H1 (cell line): Measurements from ENCODE around the gene IZUMO2. TPM values are rescaled to one million over a fixed set of nuclear protein-coding genes. Genes with fewer than 3 reads are reported as not detected.

ENCODE experiments used
- CTCF ChIA-PET: fragments of 300-600 bp; sonication (Branson Sonifier 250); formaldehyde crosslinking; loops from one replicate; lab custom pipeline; 2021; ENCODE audit not compliant: partially characterized antibody; lab: Charles Lee
- POLR2A ChIA-PET: fragments of 300-600 bp; sonication (Branson Sonifier 250); formaldehyde crosslinking; loops from one replicate; lab custom pipeline; 2021; ENCODE audit warnings: inconsistent platforms; ENCODE audit not compliant: partially characterized antibody; lab: Charles Lee
- DNase-seq, 2 experiments: peaks; one replicate each; pipeline versions ENCODE4 v3.0.0 to v3.0.0-alpha.2; 2010 to 2022; ENCODE audit warnings: low spot score in 2 of 2, low read depth in 1 of 2, mixed read lengths in 1 of 2
- FAIRE-seq: peaks from 2 replicates; lab custom pipeline; 2011; peaks lifted over from hg19 to GRCh38; lab: Jason Lieb, UNC
- H2AFZ ChIP-seq: 2 replicates; pipeline ENCODE4 v1.8.1; 2012; ENCODE audit warnings: low read length, inconsistent platforms
- H2AK5ac ChIP-seq: 2 replicates; pipeline ENCODE4 v1.6.1; 2013; ENCODE audit warnings: low read depth, low read length
- H2BK120ac ChIP-seq: replicated peaks from 2 replicates; pipeline ENCODE3; 2013; ENCODE audit warnings: low read depth, low read length, inconsistent platforms
- H2BK12ac ChIP-seq: 2 replicates; pipeline ENCODE4 v1.6.1; 2013; ENCODE audit warnings: low read depth, low read length
- H2BK15ac ChIP-seq: 2 replicates; pipeline ENCODE4 v1.6.1; 2013; ENCODE audit warnings: low read length
- H2BK20ac ChIP-seq: 2 replicates; pipeline ENCODE4 v1.6.1; 2013; ENCODE audit warnings: low read length
- H2BK5ac ChIP-seq: 2 replicates; pipeline ENCODE4 v1.6.1; 2013; ENCODE audit warnings: low read depth, low read length
- H3K14ac ChIP-seq: 2 replicates; pipeline ENCODE4 v1.6.1; 2013; ENCODE audit warnings: inconsistent platforms; ENCODE audit not compliant: insufficient read length
- H3K18ac ChIP-seq: 2 replicates; pipeline ENCODE4 v1.6.1; 2013; ENCODE audit warnings: low read length; ENCODE audit errors: extremely low read depth
- H3K23ac ChIP-seq: 2 replicates; pipeline ENCODE4 v1.6.1; 2013; ENCODE audit warnings: inconsistent platforms; ENCODE audit not compliant: insufficient read length
- H3K23me2 ChIP-seq: 2 replicates; pipeline ENCODE4 v1.6.1; 2013; ENCODE audit warnings: low read depth, low read length
- H3K27ac ChIP-seq: 2 replicates; pipeline ENCODE4 v1.6.1; 2011; ENCODE audit warnings: low read depth, low read length, inconsistent platforms
- H3K27me3 ChIP-seq, 4 experiments: replicated peaks in 1 of 4; 1 replicate in 1 of 4; 2 replicates in 3 of 4; pipeline versions ENCODE4 v1.6.1 to v1.8.1; 2011 to 2013; ENCODE audit warnings: low read length in 3 of 4, mild to moderate bottlenecking in 3 of 4, inconsistent platforms in 2 of 4, mixed read lengths in 2 of 4, moderate library complexity in 1 of 4; ENCODE audit not compliant: control insufficient read depth in 3 of 4, insufficient read depth in 3 of 4; ENCODE audit errors: extremely low read depth in 1 of 4
- H3K36me3 ChIP-seq, 4 experiments: 2 replicates each; pipeline versions ENCODE4 v1.6.1 to v1.8.1; 2011 to 2013; ENCODE audit warnings: mild to moderate bottlenecking in 4 of 4, low read length in 3 of 4, moderate library complexity in 2 of 4, control low read depth in 1 of 4, inconsistent platforms in 1 of 4; ENCODE audit not compliant: insufficient read depth in 4 of 4, control insufficient read depth in 2 of 4
- H3K4ac ChIP-seq: replicated peaks from 2 replicates; pipeline ENCODE3; 2013; ENCODE audit warnings: low read length, low read depth, mixed read lengths, inconsistent platforms; ENCODE audit not compliant: insufficient read length
- H3K4me1 ChIP-seq, 4 experiments: replicated peaks in 1 of 4; 1 replicate in 1 of 4; 2 replicates in 3 of 4; pipeline versions ENCODE4 v1.6.1 to v1.8.1; 2011 to 2013; ENCODE audit warnings: low read length in 3 of 4, inconsistent platforms in 2 of 4, mixed read lengths in 1 of 4; ENCODE audit not compliant: insufficient read depth in 4 of 4, control insufficient read depth in 3 of 4
- H3K4me2 ChIP-seq, 2 experiments: 2 replicates each; pipeline versions ENCODE4 v1.6.1 to v1.8.1; 2011 to 2013; ENCODE audit warnings: low read depth in 2 of 2, low read length in 2 of 2, control low read depth in 1 of 2, inconsistent platforms in 1 of 2, mild to moderate bottlenecking in 1 of 2; ENCODE audit not compliant: insufficient read depth in 1 of 2
- H3K4me3 ChIP-seq, 4 experiments: fragments of 200-600, 300-600 bp in 1 of 4; sonication (generic), shearing (Covaris generic), sonication (Bioruptor Twin) in 1 of 4; 2 replicates each; pipeline versions ENCODE4 v1.5.1 to v1.8.1; 2011 to 2016; ENCODE audit warnings: low read length in 4 of 4, low read depth in 3 of 4, control low read depth in 2 of 4, inconsistent platforms in 2 of 4, mild to moderate bottlenecking in 2 of 4, mixed read lengths in 1 of 4, moderate library complexity in 1 of 4; ENCODE audit not compliant: insufficient read depth in 2 of 4; ENCODE audit errors: extremely low read depth in 1 of 4
- H3K56ac ChIP-seq: replicated peaks from 2 replicates; pipeline ENCODE3; 2013; ENCODE audit warnings: low read depth, mild to moderate bottlenecking, mixed read lengths, low read length, inconsistent platforms; ENCODE audit not compliant: insufficient read length
- H3K79me1 ChIP-seq: 2 replicates; pipeline ENCODE4 v1.6.1; 2013; ENCODE audit warnings: low read depth, low read length, control low read depth
- H3K79me2 ChIP-seq, 2 experiments: 2 replicates each; pipeline versions ENCODE4 v1.6.1 to v1.8.1; 2012 to 2013; ENCODE audit warnings: low read length in 2 of 2, mild to moderate bottlenecking in 2 of 2, inconsistent platforms in 1 of 2; ENCODE audit not compliant: insufficient read depth in 2 of 2, control insufficient read depth in 1 of 2
- H3K9ac ChIP-seq, 4 experiments: replicated peaks in 1 of 4; 1 replicate in 1 of 4; 2 replicates in 3 of 4; pipeline versions ENCODE4 v1.6.1 to v1.8.1; 2011 to 2013; ENCODE audit warnings: low read depth in 3 of 4, low read length in 3 of 4, control low read depth in 2 of 4, mild to moderate bottlenecking in 2 of 4, moderate library complexity in 2 of 4, inconsistent platforms in 1 of 4; ENCODE audit errors: extremely low read depth in 1 of 4
- H3K9me3 ChIP-seq, 2 experiments: 2 replicates each; pipeline versions ENCODE4 v1.6.1 to v1.8.1; 2012 to 2013; ENCODE audit warnings: mild to moderate bottlenecking in 2 of 2, moderate library complexity in 2 of 2, control low read depth in 1 of 2, inconsistent platforms in 1 of 2, low read depth in 1 of 2, low read length in 1 of 2, mixed read lengths in 1 of 2; ENCODE audit not compliant: insufficient read depth in 2 of 2
- H4K20me1 ChIP-seq, 2 experiments: replicated peaks in 1 of 2; 2 replicates each; pipeline versions ENCODE3 to v1.8.1; 2011 to 2013; ENCODE audit warnings: inconsistent platforms in 2 of 2, low read length in 2 of 2, mild to moderate bottlenecking in 1 of 2; ENCODE audit not compliant: insufficient read depth in 2 of 2, control insufficient read depth in 1 of 2
- H4K5ac ChIP-seq: 2 replicates; pipeline ENCODE4 v1.6.1; 2013; ENCODE audit warnings: low read length, low read depth, mixed read lengths, inconsistent platforms; ENCODE audit not compliant: insufficient read length
- H4K8ac ChIP-seq: 2 replicates; pipeline ENCODE4 v1.8.0; 2013; ENCODE audit warnings: mild to moderate bottlenecking, moderate library complexity, low read length, inconsistent platforms; ENCODE audit not compliant: insufficient read depth; ENCODE audit errors: extremely low read depth
- H4K91ac ChIP-seq: replicated peaks from 2 replicates; pipeline ENCODE3; 2013; ENCODE audit warnings: low read length, mixed read lengths, inconsistent platforms; ENCODE audit not compliant: insufficient read length
- CHD1 ChIP-seq: IDR thresholded peaks from 2 replicates; pipeline ENCODE4 v1.6.1; 2012; ENCODE audit warnings: low read depth, low read length, improper control_type of control experiment
- FOSL1 ChIP-seq: IDR thresholded peaks from 2 replicates; pipeline ENCODE4 v1.6.1; 2011; ENCODE audit warnings: mild to moderate bottlenecking, low read depth, low read length, moderate library complexity; ENCODE audit not compliant: insufficient read depth
- HDAC2 ChIP-seq, 2 experiments: fragments of 300-600 bp in 1 of 2; sonication (generic) in 1 of 2; IDR thresholded peaks; 2 replicates each; pipeline ENCODE4 v1.6.1; 2011 to 2012; ENCODE audit warnings: low read depth in 2 of 2, low read length in 2 of 2, mild to moderate bottlenecking in 2 of 2, moderate library complexity in 2 of 2, borderline replicate concordance in 1 of 2, inconsistent platforms in 1 of 2
- RFX5 ChIP-seq: IDR thresholded peaks from 2 replicates; pipeline ENCODE4 v1.6.1; 2011; ENCODE audit warnings: low read depth, low read length, improper control_type of control experiment, borderline replicate concordance
- SP1 ChIP-seq: IDR thresholded peaks from 2 replicates; pipeline ENCODE4 v1.6.1; 2011; ENCODE audit warnings: low read depth, low read length
- TAF1 ChIP-seq: IDR thresholded peaks from 2 replicates; pipeline ENCODE4 v1.6.1; 2011; ENCODE audit warnings: mild to moderate bottlenecking, low read depth, low read length
- ZNF274 ChIP-seq: IDR thresholded peaks from 2 replicates; pipeline ENCODE4 v1.7.0; 2012; ENCODE audit warnings: low read length, borderline replicate concordance; ENCODE audit errors: extremely low read depth
- WGBS, 2 experiments: shearing (Covaris generic) in 1 of 2; methylation state at CpG; one replicate each; pipeline versions ENCODE4 v1.1.6 to v1.1.7; 2013 to 2015; ENCODE audit warnings: low lambda C conversion rate in 2 of 2, mixed read lengths in 2 of 2, inconsistent platforms in 1 of 2, low coverage in 1 of 2, missing lambda C conversion rate in 1 of 2; ENCODE audit not compliant: insufficient replicate concordance in 2 of 2, insufficient coverage in 1 of 2, insufficient read length in 1 of 2; ENCODE audit errors: extremely low coverage in 1 of 2, missing lambda C conversion rate in 1 of 2; 5-methylcytosine and 5-hydroxymethylcytosine counted together
- polyA plus RNA-seq, 7 experiments: library from polyadenylated mRNA; depleted of rRNA in 3 of 7; stranded (reverse) in 5 of 7; unstranded in 2 of 7; fragments of >200 nt in 5 of 7; fragments of 200-250 nt in 2 of 7; gene quantifications; 1 replicate in 5 of 7; 2 replicates in 1 of 7; 4 replicates in 1 of 7; pipeline versions ENCODE4 v1.2.1 to v1.2.3, GENCODE V29; 2011 to 2013; ENCODE audit warnings: missing spikeins in 2 of 7, mixed read lengths in 2 of 7
- total RNA-seq: library from RNA; stranded (reverse); fragmentation: NEBNext Ultra II Directional; extraction: Animal tissue kit (Norgen Biotek cat#: 25700); gene quantifications from 2 replicates; pipeline ENCODE4 v1.2.1, GENCODE V29; 2021

The IZUMO2 gene
- total and polyA plus RNA-seq, 2 of the 8 experiments (the other 6 are each of a cell fraction or from before 2014, with no cell fraction given) = 1.7 to 1.9 TPM

DNA sequence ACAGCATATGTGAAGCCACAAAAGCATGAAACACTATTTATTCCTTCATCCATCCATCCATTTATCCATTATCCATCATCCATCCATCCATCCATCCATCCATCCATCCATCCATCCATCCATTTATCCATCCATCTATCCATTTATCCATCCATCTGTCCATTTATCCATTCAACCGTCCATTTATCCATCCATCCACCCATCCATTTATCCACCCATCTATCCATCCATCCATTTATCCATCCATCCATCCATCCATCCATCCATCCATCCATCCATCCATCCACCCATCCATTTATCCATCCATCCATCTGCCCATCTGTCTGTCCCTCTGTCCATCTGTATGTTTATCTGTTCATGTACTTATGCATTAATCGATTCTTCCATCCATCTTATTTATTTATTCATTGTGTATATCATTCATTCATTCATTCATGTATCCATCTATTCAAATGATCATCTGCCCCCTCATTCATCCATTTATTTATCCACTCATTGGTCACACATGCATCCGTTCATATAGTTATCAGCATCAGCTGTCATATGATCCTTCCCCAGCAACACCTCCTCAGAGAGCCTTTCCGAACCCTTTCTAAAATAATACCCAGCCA is 33.3 kb upstream of the IZUMO2 start:
- no peaks in the 10 kb centered on the region for H3K79me1 ChIP-seq
- CTCF ChIA-PET = no interaction called here
- no peak overlapping the region for H3K18ac ChIP-seq
- no peak overlapping the region for H4K5ac ChIP-seq
- peak overlapping the region; percentile 94 for H3K56ac ChIP-seq
- H2BK12ac ChIP-seq = no peak overlapping the region
- no peak overlapping the region for H3K27ac ChIP-seq
- H3K9ac ChIP-seq = no peak overlapping the region
- no peak overlapping the region for H2BK5ac ChIP-seq
- no peak for FAIRE-seq
- H3K23me2 ChIP-seq = peaks cover 4% of the 10 kb centered on the region; the same call in 1 of the 2 replicates
- no peak overlapping the region for H3K14ac ChIP-seq
- peaks cover 0 to 3% (median 1%) of the 10 kb centered on the region in 4 experiments; a peak in 1 of 7 replicates for H3K27me3 ChIP-seq
- no peak overlapping the region for H3K4me3 ChIP-seq
- H3K4me1 ChIP-seq = no peaks in the 10 kb centered on the region
- H2AK5ac ChIP-seq = no peak overlapping the region
- no peak overlapping the region for H2BK20ac ChIP-seq
- no peak overlapping the region for H2BK15ac ChIP-seq
- H2BK120ac ChIP-seq = no peak overlapping the region
- H3K4me2 ChIP-seq = no peak overlapping the region
- no peak overlapping the region for H3K4ac ChIP-seq
- H4K8ac ChIP-seq = no peak overlapping the region
- no peak overlapping the region for H4K91ac ChIP-seq
- DNase-seq = no peak
- H3K9me3 ChIP-seq = no peaks in the 10 kb centered on the region
- no peaks in the 10 kb centered on the region for H3K36me3 ChIP-seq
- POLR2A ChIA-PET = no interaction called here
- no peak overlapping the region for H2AFZ ChIP-seq
- peaks cover 0 to 3% of the 10 kb centered on the region in 2 experiments for H4K20me1 ChIP-seq
- WGBS, 2 experiments = 64% methylated on average over 4 of the region's 4 CpGs; no CpG with 5 or more reads in 1 of the 2 experiments
- H3K79me2 ChIP-seq = no peaks in the 10 kb centered on the region
- no peak overlapping the region for H3K23ac ChIP-seq
- TF ChIP-seq FOSL1 (no peak), RFX5 (no peak), TAF1 (no peak), ZNF274 (no peak), HDAC2 (IDR thresholded peaks at IDR 0.05; ENCODE audit: borderline replicate concordance in 1 of 2, low read depth in 2 of 2, low read length in 2 of 2) (no peak), SP1 (no peak), CHD1 (no peak)
